Right forelimb (tissue), 1 donor: ENCODE results near the gene C14orf93.
A peak's percentile ranks its signal among the peaks of the same experiment; 100 is the strongest.

Experiments
- DNase-seq: peaks from one replicate; pipeline ENCODE4 v3.0.0-alpha.2; 2018

The C14orf93 gene

DNA sequence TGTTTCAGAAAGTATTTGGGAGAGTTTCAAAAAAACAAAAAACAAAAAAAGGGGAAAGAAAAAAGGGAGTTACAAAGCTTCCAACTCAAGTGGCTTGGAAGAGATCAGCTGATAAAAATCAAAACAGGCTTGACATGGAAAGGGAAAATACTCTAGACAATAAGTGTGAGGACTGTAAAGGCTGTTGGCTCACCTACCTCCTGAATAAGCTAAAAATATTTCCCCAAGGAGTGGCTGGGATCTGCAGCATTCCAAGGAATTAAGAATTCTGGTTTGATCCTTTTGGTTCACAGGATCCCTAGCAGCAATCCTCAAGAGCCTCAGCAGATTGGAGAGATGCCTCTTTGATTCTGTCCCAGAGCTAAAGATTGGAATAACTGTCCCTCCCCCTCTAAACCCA lies 16.4 kb downstream of the C14orf93 start:
- DNase-seq: no peak

DNA sequence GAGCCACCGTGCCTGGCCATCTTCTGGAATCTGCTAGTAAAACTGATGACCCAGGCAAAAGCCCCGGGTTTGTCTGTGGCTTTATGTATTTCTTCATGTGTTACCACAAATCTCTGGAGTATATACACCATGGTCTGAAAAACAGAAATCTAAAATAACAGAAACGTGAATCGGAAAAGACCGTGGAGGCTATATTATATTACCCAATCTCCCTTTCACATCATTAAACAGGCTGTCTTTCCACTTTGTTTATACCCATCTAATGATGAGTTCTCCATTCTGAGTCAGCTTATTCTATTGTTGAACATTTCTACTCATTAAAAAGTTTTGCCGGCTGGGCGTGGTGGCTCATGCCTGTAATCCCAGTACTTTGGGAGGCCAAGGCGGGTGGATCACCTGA lies 18.1 kb downstream of the C14orf93 start:
- no peak for DNase-seq

DNA sequence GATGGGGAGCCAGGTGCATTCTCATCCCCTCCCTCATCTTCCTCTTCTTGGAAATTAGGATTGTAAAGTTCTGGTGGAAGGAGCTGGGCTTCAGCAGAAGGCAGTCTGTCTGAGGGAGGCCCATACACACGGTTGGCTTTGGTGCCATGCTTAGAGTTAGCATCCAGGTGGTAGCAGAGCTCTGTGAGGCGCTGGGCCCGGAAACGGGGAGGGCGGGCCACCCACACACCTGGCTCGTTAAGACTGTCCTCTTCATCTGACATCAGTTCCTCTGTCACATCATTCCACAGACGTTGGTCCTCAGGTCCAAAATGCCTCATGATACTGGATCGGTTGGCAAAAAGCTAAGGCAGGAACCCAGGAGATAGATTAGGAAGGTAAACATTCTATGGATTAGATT lies 22.7 kb downstream of the C14orf93 start:
- no peak for DNase-seq

DNA sequence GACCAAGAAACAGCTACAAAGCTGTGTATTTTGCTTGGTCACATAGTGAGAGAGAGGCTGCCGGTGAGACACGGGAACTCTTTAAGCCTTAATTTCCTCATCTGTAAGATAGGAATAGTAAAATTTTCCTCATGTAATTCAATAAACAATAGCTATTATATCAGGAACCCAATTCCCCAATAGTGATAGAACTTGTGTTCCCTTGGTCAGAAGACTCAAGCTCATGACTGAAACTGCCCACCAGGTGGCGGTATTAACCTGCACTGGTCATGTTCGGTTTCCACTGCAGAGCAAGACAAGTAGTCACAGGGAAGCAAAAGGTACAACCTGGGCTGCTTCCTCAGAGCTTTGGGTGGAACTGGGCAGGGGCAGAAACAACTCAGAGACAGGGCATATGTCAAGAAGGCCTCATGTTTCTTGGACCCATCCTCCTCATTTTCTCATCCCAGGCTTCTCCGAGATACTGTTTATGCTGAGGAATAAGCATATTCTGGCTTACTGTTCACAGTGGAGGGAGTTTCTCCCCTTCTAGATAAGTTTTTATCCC lies 23.4 kb downstream of the C14orf93 start:
- DNase-seq: peak; percentile 92

DNA sequence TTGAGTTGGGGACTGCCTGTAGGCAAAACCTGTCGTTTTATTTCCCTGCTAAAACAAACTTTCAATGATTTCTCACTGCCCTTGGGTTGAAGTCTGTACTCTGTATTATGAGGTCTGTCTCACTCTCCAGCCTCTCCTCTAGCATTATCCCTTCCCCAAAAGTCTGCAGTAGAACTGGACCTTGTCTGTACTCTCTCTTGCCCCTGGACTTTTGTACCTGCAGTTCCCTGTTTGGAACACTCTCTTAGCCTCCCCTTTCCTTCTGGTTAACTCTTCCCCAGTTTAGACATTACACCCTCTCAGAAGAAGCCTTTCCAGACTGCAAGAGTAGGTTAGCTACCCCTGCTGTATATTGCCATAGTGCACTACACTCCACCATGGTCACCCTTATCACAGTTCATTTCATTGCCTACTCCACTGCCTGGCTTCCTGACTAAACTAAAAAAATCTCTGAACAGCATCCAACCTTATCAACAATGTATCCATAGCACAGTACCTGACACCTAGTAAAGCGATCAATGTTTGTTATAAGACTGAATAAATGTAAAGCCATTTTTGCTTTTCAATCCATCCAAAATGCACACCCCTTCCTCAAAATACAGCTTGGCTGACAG lies 23.9 kb downstream of the C14orf93 start:
- no peak for DNase-seq

DNA sequence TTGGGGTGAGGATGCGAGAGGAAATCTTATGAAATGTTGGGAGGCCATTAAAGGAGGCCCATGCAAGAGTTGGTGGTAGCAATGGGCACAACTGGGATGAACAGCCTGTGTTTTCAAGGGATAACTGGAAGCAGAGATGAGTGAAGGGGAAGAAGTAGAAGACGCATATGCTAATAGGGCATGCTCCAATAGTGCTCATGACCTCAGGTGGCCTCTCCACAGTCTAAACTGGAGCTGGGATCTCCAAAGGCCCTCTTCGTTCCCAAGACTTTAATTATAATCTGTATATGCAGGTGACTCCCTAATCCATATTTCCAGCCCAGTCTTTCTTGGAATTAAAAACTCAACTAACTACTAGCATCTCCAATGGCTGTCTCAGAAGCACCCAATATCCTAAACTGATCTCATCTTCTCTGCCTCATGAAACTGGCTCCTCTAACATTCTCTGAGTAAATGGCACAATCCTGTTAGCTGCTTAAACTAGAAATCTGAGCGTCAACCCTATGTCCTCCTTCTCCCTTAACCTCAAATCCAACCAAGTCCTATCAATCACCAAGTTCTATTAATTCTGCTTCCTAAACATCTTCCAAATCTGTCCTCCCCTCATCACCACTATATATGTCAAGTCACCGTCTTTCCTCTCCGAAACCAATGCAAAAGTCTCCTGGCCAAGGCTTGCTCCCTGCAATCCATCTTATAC lies 24.8 kb downstream of the C14orf93 start:
- DNase-seq: no peak

DNA sequence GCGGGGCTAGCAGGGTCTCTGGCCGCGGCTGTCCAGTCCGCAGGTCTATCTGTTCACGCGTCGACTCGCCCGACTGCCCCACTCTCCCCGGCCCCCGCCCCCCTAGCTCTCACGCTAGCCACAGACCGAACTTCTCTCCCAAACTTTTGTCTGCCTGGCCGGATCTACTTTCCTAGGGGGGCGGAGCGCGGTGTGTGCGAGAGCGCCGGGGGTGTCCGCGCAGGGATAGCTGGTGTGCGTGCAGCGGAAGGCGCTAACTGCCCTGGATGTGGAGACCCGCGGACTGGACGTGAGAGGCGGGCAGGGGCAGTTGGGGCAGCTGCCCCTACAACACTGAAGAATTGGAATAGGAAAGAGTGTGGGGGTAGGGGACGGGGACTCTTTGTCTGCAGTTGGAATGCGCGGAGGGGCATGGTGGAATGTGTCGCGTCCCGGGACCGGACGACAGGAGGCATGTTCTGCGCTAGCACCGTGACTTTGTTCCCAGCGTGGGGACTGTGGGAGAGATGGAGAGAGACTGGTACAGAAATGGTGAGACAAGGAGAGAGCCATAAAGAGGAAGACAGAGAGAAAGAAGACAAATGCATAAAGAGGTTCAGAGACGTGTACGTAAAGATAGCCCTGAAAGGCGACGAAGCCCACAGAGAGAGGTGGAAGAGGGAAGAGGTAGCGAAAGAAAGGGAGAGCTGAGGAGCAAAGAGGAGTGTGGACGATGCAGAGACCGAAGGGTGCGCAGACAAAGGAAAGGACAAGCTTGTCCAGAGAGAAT lies 27.3 kb downstream of the C14orf93 start, which contains the start of gene AJUBA:
TSS of gene AJUBA (minus strand) at position 75 of the 769 bp plus-strand sequence. CDS start 285 bp downstream, outside the sequence.
- DNase-seq: peak; percentile 95

DNA sequence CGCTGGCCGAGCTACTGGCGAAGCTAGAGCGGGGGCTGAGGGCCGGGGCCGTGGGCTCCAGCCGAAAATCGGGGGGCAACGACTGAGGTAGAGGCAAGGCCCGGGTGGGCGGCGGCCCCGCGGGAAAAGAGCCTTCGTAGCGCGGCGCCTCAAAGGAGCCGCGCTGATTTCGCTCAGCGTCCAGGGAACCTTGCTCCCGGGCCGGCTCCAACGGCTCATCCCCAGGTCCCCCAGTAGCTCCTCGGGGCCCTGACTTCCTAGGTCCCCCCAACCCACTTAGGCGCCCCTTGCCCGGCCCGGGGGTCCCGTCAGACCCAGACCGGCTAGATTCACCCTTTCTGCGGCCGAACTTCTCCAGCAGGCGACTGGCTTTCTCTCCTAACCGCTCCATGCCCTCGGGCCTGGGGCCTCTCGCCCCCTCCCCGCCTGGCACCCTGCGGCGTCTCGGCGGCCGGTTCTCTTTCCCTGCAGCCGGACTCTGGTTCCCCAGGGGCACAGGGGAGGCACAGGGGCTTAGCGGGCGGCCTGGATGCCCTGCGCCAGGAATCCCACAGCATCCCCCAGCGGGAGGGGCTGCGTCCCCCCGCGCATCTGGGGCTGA lies 28.0 kb downstream of the C14orf93 start:
- DNase-seq: peak; percentile 48

DNA sequence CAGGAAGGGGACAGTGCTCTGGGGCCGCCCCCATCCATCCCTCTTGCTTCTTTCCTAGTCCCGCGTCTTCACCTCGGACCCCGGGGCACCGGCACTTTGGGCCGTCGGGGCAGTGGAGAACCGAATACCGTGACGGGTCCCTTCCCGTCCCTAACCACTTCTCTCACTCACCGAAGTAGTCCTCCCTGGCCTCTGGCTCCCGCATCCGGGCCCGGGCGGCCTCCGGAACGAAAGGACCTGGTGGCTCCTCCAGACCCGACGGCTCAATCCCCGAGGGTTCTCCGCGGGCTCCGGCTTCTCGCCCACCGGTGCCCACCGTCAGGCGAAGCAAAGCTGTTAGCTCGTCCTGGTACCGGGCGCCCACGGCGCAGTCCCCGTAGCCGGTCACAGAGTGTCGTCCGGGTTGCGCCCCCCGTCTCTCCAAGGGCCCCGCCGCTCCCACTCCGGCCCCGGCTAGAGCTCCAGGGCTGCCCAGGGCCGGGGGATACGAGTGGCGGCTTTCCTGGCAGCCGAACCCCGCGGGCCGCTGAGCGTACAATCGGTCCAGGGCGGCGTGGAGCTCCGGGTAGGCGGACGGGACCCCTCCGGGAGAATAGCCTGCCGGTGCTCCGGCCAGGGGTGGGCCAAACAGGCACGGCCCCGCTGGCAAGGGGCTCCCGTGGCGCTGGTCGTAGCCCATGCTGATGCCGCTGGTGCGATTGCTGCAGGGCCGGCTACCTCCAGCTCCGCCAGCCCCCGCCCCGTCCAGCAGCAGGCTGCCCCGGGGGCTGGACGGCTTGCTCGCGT lies 28.7 kb downstream of the C14orf93 start:
- peak; percentile 65 for DNase-seq

DNA sequence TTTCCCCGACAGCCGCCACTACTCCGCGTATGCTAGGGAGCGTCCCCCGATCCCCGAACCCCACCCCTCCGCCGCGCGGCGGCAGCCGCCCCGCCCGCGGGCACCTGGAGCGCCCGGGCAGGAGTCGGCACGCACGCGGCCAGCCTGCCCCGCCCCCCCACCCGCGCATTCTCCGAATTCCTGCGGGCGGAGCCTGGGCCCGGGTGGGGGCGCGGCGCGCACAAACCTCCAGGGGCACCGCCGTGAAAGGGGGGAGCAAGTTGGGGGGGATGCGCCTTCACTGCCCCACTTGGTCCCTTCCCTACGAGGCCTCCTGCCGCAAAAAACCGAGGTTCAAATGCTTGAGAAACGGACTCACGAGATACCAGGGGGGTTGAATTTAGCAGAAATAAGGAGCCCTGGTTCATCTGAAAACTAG lies 29.3 kb downstream of the C14orf93 start:
- peak; percentile 77 for DNase-seq

DNA sequence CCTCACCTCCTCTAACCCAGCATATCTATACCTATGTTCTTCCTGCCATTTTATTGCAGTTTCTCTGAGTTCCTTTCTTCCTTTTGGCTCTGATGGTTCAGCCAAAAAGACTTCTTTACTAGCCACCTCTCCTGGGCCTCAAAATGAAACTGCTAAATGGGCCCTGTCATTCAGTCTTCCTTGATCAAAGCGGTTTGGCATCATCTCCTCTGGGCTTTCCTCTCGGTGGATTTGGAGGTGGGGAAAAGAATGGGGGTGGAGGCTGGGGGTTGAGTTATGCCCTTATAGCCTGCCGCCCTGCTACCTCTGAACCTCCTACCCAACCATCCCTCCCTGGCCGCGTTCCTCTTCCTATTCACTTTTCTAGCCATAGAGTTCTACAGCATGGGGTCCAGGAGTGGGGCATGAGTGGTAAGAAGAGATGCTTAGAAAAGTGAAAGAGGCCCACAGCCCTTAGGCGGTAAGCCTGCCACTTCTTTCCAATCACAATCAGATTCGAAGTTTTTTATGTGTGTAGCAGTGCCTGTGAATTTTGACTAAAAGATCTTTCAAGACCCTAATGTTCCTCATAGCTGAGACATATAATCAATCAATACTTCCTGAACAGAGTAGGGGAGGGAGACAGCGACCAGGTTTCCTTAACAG lies 30.1 kb downstream of the C14orf93 start:
- DNase-seq: no peak

DNA sequence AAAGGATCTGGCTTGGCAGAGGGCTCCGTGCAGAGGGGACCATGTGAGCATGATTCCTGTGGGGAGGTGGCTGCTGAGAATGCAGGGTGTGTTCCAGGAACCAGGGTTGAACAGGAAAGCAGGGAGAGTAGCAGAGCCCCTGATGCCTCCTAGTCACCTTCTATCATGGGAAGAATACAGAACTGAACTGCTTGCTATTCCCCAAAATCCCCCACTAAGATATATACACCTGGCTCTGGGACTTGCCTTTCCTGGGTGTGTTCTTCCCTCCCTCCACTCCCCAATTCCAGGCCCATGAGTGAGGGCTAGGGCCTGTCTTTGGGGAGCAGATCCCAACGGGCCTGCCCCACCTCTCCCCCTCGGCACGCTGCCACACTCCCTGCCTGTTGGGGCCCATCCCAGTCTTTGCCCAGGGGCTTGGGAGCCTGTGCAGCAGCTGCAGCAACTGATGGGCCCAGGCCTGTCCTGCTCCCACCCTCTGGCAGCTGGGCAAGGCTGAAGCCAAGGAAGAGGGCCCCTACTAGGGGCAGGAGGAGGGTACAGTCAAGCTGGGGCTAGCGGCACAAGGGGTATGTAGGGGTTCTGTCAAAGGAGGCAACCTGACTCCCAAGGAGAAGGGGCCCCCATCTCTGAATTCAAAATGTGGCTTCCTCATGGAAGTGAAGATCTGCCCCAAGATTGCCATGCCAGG lies 30.8 kb downstream of the C14orf93 start:
- peak; percentile 58 for DNase-seq

DNA sequence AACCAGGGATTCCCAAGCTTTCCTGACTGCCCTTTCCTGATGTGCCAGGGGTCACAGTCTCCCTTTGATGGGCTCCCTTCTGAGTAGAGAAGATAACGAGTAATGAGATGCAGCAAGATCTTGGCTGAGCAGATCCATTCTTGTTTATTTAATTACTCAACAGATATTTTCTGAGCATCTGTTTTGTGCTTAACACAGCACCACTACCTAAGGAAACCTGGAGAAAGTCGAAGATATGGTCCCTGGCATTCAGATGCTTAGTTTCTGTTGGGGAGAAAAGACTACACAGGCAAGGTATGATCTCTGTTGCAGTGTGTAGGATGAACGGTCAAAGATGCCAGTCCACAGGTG lies 31.5 kb downstream of the C14orf93 start:
- DNase-seq: no peak

DNA sequence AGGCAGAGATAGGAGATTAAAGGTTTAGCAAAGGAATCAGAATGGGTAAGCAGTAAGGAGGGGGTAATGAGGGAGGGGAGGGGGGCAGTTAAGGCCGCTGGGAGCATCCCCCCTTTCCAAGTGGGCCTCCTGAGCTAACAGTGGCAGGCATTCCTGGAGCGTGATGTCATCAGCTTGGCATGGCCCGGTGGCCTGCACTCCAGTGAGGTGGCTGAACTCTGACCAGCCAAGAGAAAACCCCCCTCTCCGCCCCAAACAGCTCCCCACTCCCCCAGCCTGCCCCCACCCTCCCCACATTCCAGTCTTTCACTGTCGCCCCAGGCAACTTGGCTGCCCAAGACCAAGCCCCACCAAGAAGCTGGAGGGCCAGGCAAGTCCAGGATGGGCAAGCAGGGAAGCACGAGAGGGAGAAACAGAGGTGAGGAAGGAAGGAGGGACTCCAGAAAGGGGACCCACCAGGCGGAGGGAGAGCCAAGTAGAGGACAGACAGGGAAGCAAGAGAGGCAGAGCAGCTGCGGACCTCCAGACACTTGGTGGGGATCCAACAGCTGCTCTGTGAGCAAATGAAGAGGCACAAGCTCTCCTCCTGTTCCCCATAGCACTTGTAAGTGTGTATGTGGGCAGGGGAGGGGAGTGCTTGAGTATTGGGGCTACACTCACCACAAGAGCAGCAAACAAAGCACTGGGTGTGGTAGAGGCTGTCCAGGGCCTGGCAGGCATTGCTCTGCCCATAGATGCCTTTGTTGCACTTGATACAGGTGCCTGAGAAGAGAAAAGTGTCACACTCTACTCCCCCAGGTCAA lies 32.1 kb downstream of the C14orf93 start:
- DNase-seq: peak; percentile 75

DNA sequence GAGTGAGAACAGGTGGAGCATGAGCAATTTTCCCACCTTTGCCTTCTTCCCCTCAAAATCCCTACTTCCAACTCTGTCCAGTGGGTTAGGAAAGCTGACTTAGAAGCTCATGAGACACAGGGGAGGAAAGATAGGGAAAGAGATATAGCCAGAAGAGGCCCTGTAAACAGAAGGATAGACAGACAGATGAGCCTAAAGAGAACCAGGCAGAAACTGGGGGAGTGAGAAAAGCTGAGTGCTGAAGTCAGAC lies 32.6 kb downstream of the C14orf93 start:
- DNase-seq: no peak

DNA sequence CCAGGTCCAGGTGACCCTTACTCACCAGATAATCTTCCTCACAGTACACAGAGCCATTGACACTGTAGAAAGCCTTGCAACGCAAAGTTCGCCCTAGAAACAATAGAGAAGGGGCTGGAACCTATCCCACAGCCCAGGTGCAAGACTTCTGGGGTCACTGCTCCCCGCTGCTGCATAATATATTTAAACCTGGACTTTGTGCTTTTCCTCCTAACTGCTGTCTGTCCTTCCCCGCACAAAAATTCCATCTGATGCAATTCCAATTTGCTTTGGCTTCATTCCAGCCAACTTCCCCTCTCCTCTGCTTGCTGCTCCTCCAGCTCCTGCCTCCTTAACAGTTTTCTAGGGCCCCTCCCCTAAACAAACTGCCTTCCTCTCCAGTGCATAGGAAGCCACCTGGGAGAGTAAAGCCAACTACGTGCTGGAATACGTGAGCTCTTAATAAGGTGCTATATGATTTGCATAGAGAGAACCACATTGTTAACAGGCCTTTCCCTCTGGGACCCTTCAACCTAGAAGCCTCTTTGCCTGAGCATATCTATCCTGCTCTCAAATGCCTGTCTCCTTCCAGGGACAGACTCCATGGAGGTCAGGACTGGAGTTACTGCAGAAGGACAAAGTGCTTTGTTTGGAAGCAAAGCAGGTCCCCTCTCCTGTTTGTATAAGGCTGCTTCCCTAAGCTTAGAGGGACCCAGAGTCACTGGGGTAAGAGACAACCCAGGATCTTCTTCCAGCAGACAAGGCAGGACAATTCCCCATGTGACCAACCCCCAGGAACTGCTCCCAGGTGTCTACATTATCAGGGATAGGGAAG lies 33.1 kb downstream of the C14orf93 start:
- DNase-seq: no peak

DNA sequence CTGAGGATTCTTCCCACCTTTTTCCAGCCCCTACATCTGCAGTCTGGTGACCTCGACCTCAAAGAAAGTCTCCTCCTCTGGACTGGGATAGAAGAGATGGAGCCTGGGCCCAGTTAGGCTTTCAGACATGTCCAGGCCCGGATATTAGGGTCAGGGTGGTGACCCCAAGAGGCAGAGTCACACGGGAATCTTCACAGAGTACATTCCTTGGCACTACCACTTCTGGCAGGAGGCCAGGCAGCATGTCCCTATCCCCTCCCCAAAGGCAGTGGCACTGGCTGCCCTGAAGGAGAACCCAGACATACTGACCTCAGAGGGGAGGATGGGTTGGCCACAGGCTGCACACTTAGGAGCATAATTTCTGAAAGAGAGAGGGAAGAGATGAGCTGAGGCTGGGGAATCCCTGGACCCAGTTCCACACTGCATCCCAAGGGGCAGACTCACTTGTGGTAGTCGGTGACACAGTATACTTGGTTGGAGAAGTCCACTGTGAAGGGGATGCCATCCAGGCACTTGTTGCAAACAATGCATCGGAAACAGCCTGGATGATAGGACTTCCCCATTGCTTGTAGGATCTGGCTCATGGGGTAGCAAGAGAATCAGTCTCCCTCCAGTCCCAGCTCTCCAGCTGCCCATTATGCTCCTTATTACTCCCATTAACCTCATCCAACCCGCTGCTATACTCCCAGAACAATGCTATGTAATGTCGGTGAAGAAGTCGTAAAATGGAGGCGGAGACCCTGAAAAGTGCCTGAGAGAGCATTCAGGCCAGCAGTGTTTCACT lies 35.2 kb downstream of the C14orf93 start:
- no peak for DNase-seq

DNA sequence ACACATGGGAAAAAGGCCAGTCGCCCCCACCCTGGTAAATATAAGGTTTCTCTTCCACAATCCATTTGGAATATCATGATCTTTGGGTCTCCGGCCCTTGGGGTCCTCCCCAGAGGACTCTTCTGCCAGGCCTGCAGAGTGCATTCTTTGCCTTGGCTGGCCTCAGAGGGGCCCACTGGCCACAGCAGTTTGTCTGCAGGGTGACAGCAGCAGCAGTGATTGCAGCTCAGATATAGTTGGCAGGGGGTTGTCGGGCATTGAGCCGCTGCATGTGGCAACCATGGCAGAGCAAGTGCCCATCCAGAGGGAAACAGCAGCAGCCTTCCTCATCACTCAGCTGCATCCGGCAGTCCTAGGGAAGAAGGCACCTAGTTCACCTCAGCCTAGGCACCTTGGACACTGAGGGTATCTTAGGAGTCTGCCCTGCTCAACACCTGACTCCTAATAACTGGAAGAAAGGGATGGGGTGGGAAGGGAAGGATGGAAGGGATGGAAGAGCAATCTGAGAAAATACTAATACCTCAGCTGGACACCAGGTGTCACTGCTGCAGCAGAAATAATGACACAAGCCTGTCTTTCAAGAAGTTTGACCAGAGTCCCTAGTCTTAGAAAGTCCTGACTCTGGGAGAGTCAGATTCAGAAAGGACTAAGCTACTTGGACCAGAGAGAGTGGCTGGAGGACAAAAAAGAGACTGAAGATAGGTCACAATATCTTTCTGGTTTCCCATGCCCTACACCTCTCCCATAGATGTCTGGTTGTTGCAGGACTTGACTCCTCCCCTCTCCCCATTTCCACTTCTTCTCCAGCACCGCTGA lies 36.5 kb downstream of the C14orf93 start:
- peak; percentile 64 for DNase-seq
